Globus pallidus (tissue), 1 donor: ENCODE results near the gene ZNF200.
"Not testable (repeated sequence)": the region's sequence is repeated elsewhere in the genome, so short reads cannot be mapped to it uniquely, and the experiment has no call there.

Source experiments
- DNase-seq: peaks from one replicate; pipeline ENCODE4 v3.0.0-alpha.2; 2015; ENCODE audit warnings: low spot score

The ZNF200 gene

GRCh38 chr16:3252967-3253366 lies 18.0 kb upstream of the ZNF200 start:
- DNase-seq, result no peak

DNA sequence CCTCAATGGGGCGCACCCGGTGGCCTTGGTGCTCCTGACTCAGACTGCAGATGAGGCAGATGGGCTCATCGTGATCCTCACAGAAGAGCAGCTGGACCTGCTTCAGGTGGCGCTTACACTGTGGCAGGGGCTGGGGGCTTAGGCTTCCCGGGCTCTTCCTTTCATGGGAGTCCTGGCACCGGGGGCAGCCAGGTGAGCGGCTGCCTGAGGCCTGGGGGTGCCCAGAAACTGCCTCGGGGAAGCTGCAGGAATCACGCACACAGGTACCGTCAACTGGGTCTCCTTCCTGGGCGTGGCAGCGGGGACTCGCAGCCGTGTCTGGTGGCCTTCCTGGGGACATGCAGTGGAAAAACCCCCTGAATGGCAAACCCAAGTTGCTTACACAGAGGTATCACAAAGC lies 14.5 kb upstream of the ZNF200 start:
- no peak for DNase-seq

GRCh38 chr16:3249020-3249419 lies 14.1 kb upstream of the ZNF200 start:
- no peak for DNase-seq

- DNase-seq, result no peak
Measured at GRCh38 chr16:3248596-3248995, 13.6 kb upstream of the ZNF200 start.

DNA sequence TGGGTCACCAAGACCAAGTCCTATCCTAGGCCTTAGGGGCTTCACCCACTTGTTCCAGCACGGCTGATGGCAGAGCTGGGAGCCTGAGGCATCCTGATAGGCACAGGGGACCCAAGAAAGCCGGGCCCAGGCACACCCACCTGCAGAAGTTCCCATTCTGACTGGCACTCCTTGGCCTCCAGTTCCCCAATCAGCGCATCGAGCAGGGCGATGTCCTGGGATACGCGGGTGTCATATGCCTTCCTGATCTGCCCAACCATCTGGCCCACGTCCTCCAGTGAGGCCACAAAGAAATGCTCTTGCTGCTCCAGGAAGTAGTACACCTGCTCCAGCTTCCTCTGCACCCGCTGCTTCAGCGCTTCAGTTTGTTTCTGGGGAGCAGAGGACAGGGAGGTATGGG lies 11.9 kb upstream of the ZNF200 start:
- no peak for DNase-seq

DNA sequence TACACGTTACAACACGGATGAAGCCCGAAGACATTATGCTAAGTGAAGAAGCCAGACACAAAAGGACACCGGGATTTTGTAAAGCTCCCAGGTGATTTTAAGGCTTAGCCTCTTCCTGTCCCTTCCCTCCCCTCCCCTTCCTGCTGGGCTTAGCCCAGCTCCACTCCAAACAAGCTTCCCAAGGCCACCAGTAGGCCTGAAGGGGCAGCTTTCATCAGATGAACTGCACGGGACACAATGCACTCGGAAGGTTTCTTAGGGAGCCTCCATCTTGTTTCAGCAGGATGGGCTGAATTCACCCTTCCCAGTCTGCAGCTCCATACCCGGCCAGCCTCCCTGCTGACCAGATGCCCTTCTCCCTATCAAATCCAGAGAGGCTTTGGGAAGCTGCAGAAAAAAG lies 11.0 kb upstream of the ZNF200 start:
- DNase-seq, result no peak

- no peak for DNase-seq
Measured at GRCh38 chr16:3243882-3244281, 8.9 kb upstream of the ZNF200 start.

GRCh38 chr16:3242709-3243108 lies 7.8 kb upstream of the ZNF200 start:
- no peak for DNase-seq

- no peak for DNase-seq
Measured at GRCh38 chr16:3241761-3242160, 6.8 kb upstream of the ZNF200 start.

GRCh38 chr16:3235856-3236669 lies 1.1 kb upstream of the ZNF200 start:
- DNase-seq, result no peak

GRCh38 chr16:3234543-3234856 lies 458 bp downstream of the ZNF200 start:
- DNase-seq, result no peak

GRCh38 chr16:3223913-3224515 lies 10.9 kb downstream of the ZNF200 start:
- no peak for DNase-seq

- DNase-seq, result no peak
Measured at GRCh38 chr16:3220839-3221238, 14.1 kb downstream of the ZNF200 start.

- DNase-seq, result no peak
Measured at GRCh38 chr16:3216263-3216640, 18.7 kb downstream of the ZNF200 start.

DNA sequence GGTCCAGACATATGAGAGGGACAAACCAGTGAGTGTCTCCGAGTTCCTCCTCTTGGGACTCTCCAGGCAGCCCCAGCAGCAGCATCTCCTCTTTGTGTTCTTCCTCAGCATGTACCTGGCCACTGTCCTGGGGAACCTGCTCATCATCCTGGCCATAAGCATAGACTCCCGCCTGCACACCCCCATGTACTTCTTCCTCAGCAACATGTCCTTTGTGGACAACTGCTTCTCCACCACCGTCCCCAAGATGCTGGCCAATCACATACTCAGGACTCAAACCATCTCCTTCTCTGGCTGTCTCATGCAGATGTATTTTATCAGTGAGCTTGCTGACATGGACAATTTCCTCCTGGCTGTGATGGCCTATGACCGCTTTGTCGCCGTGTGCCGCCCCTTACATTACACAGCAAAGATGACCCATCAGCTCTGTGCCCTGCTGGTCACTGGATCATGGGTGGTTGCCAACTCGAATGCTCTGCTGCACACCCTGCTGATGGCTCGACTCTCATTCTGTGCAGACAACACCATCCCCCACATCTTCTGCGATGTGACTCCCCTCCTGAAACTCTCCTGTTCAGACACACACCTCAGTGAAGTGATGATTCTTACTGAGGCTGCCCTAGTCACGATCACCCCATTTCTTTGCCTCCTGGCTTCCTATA lies 19.2 kb downstream of the ZNF200 start:
- DNase-seq, result no peak

DNA sequence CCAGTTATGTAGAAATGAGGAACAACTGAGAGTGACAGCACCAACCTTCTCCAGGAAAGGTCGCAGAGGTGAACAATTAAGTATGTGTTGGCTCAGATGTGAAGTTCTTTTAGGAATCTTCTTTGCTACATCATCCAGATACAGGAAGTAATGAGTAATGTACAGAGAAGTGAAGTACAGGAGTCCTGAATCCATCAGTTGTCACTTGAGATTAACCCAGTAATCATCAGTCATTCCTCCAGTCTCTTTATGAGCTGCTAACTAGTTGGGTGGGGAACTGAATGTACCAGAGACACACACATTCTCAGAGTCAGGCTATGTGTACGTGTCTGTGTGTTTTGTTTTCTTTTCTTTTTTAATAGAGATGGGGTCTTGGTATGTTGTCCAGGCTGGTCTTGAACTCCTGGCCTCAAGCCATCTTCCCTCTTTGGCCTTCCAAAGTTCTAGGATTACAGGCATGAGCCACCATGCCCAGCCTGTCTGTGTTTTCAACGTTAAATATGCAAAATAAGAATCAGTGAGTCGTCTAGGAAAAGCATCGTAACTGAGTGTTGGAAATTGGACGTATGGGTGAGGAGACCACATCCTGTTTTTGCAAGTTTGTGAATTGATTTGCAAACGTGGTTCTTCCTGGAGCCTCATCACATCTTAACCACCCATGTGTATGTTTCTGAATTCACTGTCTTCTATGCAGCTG lies 19.9 kb downstream of the ZNF200 start:
- DNase-seq, result no peak

- no peak for DNase-seq
Measured at GRCh38 chr16:3212567-3212966, 22.4 kb downstream of the ZNF200 start.

DNA sequence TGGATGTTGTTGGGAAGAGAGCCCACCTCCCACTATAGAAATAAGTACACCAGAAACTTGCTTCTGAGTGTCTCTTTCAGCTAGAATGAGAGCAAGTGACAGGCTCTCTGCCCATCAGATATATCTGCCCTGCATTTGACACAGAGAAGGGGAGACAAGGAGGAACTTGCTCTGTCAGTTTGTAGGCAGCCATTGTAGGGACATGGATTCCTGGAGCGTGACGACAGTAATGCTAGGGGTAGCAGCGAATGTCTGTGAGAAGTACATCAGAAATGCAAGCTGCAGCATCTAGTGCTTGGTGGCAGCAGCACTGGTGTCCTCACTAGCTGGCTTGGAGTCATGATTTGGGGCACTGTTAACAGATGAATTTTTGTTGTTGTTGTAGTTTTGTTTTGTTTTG lies 23.0 kb downstream of the ZNF200 start:
- DNase-seq, result no peak

DNA sequence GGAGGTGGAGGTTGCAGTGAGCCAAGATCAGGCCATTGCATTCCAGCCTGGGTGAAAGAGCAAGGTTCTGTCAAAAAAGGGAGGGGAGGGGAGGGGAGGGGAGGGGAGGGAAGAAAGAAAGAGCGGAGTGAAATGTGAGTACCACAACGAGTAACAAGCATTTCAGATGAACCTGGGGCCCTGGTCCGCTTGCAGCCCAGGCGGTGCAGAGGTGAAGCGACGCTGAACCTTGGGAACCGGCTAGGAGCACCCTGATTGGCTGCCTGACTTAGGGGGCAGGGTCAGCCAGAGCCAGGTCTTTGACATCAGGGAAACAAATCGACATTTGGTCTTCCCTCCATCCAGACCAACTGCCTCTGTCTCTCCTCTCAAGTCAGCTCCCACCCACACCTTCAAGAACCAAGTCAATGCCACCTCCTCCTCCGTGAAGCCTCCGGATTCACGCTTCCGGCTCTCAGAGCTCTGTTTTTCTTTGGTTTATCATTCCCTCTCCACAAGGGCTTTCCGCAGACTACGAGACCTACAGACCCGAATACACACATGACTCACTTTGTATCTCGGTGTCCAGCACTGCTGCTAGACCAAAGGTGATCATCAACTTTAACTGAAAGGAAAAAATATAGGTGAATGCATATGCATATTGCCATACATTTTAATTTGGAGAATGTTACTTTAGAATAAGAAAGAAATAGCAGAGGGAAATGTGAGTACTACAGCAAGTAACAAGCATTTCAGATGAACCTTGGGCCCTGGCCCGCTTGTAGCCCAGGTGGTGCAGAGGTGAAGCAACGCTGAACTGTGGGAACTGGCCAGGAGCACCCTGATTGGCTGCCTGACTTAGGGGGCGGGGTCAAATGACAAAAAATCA lies 27.6 kb downstream of the ZNF200 start:
- no peak for DNase-seq

DNA sequence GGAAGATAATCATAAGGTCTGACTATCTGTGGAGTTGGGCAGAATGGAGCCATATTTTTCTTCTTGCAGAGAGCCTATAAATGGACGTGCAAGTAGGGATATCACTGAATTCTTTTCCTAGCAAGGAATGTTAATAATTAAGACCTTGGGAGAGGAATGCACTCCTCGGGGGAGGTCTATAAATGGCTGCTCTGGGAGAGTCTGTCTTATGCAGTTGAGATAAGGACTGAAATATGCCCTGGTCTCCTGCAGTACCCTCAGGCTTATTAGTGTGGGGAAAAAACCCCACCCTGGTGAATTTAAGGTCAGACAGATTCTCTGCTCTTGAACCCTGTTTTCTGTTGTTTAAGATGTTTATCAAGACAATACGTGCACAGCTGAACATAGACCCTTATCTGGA lies 29.0 kb downstream of the ZNF200 start:
- DNase-seq, result not testable (repeated sequence)

DNA sequence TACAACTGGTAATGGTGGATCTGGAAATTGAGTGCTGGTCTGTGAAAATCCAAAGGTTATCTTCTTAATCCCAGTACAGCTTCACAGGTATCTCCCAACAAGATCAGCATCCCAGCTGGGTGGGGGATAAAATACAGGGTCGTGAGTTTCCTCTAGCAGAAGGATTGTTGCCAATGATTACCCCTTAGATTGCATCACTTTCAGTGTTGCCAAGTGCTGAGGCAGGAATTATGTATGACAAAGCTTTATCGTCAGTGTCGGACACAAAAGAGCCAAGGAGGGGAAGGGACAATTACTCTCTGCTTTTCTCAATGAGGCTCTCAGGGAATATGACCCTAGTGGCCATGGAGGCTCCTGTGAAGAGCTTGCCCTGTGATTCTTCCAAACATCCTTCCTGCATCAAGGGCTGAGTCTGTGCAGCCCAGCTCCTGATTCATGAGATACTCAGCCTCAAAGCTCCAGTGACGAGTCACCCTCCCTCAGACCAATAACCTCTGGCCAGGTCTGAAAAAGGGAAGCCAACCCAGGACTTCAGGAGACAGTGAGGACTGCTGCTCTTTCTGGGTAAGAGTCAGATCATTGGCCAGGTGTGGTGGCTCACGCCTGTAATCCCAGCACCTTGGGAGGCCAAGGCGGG lies 31.9 kb downstream of the ZNF200 start:
- DNase-seq, result no peak
